Middle frontal gyrus (tissue), 1 donor: Measurements from ENCODE around the gene FCHSD2.

Source experiments
- DNase-seq: peaks from one replicate; pipeline ENCODE4 v3.0.0-alpha.2; 2015; ENCODE audit warnings: low spot score; ENCODE audit errors: extremely low spot score

The FCHSD2 gene

DNA sequence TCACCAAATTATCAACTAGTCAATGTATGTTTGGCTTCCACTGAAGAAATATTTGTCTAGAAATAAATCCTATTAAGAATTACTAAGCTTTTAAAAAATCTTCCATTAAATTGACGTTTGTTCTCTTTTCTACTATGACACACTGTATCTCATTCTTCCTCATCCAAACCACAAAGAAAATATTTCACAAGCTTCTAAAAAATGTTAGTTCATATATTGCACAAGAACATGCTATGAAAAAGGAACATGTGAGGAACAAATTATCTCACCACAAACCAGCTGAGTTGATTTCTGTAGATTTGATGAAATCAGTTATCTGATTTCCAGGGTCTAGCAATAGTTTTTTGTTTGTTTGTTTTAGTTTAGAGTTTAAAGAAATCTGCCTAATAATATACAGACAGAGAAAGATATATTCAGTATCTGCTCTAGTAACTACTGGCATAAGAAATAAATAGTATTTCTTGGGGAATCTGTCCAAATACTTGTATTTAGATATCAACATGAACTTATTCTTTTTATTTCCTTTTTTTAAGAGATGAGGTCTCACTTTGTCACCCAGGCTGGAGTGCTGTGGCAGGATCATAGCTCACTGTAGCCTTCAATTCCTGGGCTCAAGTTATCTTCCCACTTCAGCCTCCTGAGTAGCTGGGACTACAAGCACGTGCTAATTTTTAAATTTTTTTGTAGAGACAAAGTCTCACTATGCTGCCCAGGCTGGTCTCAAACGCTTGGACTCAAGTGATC, 166.2 kb downstream of the FCHSD2 start:
- no peak for DNase-seq

DNA sequence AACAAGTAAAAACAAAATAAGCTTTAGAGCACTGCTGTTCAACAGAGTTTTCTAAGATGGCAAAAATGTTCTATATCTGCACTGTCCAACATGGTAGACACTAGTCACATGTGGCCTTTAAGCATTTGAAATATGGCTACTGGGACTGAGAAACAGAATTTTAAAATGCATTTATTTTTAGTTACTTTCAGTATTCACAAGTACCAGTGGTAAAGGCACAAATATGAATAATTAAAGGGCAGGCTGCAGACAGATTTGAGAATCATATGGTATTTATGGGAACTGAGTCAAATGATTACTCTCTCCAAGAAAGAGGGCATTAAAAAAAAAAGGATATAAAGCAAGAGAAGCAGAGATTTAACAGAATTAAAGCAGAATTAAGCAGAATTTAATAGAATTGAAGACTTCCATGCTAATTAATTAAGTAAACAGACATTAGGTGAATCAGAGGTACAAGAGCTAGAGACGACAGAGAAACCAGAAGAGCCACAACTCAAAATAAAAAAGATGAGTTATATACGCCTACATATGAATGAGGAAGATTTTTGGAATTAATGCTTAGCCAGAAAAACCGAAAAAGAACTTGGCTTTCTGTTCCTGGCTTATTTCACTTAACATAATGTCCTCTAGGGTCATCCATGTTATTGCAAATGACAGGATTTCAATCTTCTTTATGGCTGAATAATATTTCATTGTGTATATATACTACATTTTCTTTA, 167.5 kb downstream of the FCHSD2 start:
- DNase-seq, result no peak

DNA sequence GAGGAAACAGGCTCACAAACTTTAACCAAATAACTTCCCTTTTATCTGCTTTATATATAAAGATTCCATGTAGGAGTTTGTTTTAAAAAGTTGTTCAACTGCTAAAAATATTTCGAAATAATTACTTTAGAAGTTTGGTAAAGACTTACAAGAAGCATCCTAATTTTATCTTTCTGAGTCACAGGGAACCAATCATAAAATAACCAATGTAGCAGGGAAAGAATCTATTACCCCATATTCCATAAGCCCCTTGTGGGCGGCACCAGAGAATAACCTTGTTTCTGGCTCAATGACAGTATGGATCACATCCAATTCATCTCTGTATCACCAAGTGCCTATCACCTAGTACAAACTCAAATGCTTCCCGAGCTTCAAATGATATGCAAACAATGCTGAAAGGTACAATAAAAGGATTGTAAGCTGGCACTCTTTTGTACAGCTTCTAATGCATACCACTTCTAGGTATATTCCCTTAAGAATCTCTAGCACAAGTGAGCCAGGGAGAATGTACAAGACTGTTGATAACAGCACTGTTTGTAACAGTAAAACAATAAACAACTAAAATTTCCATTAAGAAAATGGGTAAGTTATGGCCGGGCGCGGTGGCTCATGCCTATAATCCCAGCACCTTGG, 169.5 kb downstream of the FCHSD2 start:
- DNase-seq, result no peak

DNA sequence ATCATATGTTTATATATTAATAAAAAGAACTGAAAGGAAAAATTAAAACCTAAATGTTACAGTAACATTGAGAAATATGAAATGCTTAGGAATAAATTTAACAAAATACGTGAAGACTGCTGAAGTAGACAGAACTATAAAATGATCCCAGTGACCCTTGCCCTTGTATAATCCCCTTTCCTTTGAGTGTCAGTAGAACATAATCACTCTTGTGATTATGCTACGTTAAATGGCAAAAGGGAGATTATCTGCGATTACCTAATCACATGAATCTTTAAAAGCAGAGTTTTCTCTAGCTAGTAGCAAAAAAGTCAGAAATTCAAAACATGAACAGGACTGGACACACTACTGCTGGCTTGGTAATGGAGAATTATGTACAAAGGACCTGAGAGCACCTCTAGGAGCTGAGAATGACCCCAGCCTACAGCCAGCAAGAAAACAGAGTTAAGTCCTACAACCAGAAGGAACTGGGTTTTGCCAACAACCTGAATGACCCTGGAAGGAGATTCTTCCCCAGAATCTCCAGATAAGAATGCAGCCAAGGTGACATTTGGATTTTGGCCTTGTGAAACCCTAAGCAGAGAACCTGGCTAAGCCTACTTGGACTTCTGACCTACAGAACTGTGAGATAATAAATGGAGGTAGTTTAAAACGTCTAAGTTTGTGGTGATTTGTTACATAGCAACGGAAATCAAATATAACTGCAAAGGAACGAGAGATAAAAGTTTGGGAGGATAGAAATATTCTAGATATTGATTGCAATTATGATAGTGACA, 170.7 kb downstream of the FCHSD2 start:
- DNase-seq, result no peak

DNA sequence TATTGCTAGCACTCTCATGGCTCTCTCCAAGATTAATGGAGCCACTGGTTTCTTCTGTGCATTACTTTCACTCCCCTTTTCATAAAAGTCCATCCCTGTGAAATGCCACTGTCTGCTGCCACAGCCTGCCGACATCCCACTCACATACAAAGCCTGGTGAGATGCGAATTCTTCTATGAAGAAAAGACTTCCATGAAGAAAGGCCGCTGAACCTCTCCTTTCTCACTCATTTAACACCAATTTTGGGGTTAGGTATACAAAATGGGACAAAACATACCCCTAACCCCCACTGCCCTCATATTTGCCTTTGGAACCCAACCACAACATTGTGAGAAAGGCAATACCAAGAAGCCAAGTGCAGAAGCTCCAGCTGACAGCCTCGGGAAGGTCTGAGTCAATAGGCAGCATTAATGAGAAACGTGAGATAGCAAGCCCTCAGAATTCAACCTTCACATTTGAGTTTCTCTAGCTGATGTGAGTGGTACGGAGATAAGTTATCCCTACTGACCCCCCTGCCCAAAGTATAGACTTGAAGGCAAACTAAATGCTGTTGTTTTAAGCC, 171.5 kb downstream of the FCHSD2 start:
- DNase-seq, result no peak

DNA sequence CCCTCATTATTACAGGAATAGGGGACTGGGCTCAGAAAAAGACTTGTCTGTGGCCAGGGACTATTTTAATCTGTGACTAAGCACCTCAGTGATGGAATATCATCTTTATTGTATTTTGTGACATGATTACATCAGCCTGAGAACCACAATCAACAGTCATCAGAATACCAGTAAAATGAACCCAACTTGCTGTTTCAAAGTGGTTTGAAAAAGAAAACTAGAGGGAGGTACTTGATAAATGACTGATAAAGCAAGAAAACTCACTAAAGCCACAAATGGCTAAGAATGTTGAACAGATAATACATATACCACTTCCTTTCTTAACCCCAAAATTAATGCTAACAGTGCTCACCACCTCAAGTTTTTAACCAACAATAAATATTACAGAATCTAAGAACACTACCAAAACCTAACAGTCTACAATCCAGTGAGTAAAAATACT, 172.2 kb downstream of the FCHSD2 start:
- DNase-seq, result no peak

DNA sequence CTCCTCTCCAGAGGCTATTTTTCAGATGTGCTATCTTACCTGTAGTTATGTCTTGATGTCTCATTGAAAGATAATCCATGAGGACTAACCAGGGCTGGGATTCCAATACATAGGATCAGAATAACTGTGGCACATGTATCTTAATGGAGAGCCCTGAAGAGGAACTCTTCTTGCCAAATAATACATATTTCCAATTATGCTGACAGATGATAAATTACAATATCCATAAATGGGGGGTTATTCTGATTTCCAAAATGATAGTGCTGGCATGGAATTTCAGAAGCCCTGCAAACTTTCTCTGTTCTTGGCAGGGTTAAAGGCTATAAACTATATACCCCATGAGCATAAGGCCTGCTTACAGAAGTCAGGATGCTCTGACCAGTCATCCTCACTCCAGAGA, 173.7 kb downstream of the FCHSD2 start:
- DNase-seq, result no peak

DNA sequence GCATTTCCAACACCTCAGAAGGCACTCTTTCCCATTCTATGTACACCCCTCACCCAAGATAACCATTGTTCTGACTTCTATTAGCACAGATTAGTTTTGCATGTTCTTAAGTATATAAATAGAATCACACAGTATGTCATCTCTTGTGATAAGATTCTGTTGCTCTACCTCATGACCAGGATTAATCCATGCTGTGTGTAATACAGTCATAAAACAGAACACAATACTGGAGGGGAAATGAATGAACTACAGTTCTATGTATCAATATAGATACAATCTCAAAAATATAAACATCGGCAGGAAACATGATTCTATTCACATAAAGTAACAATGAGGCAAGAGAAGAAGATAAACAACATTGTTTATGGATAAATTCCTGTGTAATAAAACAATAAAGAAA, 176.4 kb downstream of the FCHSD2 start:
- DNase-seq, result no peak

DNA sequence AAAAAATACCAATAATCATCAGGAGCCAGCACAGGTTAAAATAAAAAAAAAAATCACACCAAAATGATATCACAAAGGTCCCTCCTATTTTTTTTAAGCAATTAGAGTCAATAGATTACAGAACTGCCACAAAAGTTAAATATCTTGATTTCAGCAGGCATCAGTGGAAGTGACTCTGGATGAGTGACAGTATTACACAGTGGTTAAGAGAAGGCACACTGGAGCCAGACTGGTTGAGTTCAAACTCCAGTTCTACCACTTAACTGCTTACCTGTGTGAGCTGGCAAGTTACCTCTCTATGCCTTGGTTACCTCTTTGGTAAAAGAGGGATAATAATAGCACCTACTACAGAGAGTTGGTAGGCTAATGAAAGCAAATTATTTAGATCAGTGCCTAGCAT, 179.4 kb downstream of the FCHSD2 start:
- no peak for DNase-seq

DNA sequence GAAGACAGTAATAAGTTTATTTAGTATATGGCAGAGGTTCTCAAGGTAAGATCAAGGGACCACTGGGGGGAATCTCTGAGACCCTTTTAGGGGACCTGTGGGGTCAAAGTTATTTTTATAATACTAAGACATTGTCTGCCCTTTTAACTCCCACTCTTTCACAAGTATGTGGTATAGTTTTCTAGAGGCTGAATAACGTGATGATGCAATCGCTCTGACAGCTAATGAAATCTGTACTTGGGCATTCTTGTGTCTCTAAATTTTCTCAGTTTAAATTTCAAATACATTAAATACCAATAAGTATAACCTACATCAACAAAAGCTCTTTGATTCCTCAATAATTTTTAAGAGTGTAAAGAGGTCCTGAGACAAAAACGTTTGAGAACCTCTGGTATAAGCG, 180.0 kb downstream of the FCHSD2 start:
- no peak for DNase-seq

DNA sequence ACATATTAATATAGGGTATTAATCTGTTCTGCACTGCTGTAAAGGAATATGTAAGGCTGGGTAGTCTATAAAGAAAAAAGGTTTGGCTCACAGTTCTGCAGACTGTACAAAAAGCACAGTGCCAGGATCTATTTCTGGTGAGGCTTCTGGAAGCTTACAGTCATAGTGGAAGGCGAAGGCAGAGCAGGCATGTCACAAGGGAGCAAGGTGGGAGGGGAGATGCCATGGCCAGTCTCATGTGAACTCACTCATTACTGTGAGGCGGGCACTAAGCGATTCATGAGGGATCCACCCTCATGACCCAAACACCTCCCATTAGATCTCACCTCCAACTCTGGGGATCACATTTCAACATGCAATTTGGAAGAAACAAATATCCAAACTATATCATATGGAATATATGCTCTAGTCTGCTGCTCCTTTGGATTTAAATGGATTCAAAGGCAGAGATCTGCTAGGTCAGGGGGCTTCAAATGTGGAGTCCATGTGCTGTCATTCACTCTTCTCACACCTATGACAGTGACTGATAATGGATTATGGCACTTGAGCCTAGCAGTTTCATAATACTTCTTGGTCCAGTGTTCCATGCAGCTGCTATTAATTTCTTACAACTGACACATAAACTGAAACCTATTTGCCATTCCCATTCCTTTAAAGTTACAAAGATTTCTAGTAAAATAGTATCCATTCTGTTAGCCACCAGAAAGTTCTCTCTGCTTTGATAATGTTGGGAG, 182.0 kb downstream of the FCHSD2 start:
- DNase-seq, result no peak

DNA sequence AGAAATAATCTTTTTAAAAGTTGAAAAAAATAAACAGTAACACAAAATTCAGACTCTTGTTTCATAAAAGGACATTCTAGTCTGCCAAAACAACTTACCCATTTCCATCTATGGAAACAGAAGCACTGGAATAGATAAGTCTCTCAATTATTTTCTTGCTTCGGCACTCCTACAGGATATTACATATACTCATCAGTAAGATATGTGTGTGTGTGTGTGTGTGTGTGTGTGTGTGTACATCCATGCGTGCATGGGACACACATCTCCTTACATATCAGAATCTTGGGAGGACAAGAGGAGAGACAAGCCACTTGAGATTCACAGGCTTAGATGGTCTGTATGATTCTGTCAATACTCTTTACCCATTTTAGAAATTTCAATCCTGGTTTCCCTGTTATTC, 183.3 kb downstream of the FCHSD2 start:
- no peak for DNase-seq

DNA sequence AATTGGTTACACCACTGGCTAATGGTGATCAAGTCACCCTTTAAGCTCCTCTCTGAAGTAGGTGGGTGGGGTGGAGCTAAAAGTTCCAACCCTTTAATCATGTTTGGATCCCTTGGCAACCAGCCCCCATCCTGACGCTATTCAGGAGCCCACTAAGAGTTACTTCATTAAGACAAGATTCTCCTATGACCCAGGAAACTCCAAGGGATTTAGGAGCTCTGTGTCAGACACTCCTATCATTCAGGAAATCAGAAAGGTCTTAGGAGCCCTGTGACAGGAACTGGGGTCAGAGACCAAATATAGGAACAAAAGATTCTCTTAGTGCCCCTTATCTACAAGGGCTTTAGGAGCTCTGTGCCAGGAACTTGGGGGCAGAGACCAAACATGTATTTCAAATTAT, 186.7 kb downstream of the FCHSD2 start:
- no peak for DNase-seq

DNA sequence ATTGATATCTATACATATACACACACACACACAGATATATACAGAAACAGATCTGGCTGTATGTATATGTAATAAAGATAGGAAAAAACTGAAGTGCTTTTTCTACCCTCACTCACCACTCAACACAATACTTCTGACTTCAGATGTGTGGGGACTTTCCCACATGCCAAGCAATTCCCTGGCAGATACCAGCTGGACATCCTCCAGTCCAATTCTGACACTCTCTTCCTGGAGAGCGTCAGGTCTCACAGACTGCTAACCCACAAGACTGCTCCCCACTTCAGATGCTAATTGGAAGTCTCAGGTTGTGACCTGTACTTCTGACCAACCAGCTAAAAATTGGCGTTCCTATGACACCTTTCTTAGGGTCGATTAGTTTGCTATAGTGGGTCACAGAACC, 187.3 kb downstream of the FCHSD2 start:
- no peak for DNase-seq

DNA sequence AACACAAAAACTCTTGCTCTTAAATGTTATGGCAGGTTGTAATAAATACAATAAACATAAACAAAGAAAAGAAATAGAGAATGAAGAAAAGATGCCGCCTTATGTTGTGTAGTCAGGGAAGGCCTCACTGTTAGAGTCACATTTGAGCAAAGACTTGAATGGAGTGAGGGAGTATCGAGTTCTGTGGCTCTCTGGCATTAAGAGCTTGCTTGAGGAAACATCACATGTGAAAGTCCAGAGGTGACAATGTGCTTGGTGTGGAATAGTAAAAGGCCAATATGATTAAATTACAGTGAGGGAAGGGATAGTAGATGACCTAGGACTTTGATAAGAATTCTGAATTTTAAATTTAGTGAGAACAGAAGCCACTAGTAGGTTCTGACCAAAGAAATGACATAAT, 188.5 kb downstream of the FCHSD2 start:
- no peak for DNase-seq

DNA sequence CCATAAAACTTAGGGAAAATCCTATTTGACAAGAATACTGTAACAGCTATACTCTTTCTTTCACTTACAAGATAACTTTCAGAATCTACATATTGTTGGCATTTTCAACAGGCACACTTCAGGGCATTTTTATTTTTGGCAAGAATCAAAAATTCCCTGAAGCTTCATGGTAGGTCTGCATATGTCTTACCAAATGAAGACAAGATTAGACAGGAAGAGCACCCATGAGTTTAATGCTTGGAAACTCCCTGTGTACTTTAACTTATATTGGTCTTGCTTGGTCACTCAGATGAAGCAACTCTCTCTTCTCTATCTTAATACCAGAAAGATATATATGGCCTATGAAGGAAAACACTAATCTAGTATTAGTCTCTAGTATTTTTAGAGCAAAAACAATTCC, 190.2 kb downstream of the FCHSD2 start:
- no peak for DNase-seq

DNA sequence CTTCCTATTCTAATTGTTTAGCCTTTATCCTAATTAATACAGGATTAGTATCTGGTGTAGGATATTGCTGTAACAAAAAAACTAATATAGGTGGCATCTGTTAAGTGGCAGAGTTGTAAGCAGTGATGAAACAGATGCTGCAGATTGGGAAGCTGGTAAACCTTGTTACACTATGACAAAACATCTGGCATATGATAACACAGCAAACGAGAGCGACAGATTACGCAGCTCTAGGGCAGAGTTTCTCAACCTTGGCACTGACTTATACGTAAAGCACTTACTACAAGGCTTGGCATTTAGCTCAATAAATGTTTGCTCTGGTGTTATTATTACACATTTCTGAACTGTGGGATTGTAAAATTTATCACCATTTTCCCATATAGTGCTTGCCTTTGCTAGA, 190.9 kb downstream of the FCHSD2 start:
- no peak for DNase-seq

DNA sequence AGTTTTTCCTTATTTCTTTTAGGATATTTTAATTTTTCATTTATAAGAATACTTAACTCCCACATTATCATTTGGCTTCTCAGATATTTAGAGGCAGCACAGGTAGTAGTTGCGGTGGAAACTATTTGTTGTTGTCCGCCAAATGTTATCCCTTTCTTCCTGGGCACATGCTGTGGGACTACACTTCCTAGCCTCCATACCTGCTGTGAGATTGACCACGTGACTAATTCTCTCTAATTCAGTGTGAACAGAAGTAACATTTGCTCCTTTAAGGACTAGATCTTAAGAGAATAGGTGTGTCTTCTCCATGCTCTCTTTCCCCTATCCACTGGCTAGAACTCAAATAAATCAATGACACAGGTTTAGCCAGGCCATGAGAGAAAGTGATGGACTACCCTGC, 191.4 kb downstream of the FCHSD2 start:
- DNase-seq, result no peak

DNA sequence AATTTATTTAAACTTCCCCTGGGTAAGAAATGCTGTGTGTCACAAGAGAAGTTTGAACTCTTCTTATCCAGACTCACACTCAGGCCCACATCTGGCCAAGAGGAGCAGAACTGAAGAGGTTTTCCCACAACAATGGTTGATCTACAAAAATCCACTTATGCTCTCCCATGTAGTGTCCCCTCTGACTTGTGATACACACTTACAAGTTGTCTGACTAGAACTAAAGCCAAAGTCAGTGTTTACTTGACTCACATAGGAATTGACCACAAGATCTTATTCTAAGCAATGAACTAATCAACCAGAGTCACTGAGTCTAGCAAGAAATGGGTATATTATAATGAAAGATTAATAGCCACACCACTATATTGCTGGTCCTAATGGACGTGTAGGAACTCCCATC, 194.9 kb downstream of the FCHSD2 start:
- DNase-seq, result no peak

DNA sequence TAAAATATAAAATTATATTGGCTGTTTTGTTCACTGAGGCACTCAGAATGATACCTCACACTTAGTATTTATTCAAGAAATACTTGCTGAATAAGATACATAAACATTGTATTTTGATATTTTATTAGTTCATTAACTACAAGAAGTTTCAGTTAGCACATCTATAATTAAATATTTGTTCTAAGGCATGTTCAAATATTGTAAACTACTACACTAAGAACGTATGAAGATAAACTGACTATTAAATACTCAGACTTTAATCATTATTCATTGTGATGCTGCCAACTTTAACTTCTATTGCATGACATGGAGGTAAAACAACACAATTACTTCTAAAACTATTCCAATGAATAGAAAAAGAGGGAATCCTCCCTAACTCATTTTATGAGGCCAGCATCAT, 198.5 kb downstream of the FCHSD2 start:
- no peak for DNase-seq

DNA sequence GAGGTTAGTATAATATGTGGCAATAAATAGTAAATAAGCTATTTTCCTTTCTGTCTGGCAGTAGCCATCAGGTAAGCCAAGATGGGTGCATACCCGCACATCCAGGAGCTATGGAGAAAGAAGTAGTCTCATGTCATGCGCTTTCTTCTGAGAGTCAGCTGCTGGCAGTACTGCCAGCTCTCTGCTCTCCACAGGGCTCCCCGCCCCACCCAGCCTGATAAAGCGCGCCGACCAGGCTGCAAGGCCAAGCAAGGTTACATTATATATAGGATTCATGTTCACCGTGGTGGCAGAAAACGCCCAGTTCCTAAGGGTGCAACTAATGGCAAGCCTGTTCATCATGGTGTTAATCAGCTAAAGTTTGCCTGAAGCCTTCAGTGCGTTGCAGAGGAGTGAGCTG, 201.7 kb downstream of the FCHSD2 start:
- DNase-seq, result no peak
